NCI-H1930 (cell line): ENCODE measurements around the gene PLEKHA7.
"Not testable (repeated sequence)": the region's sequence is repeated elsewhere in the genome, so short reads cannot be mapped to it uniquely, and the experiment has no call there.

Experiments
- DNase-seq, 2 experiments: peaks; one replicate each; lab custom pipeline; 2025; lab: John Stamatoyannopoulos, UW

Gene PLEKHA7

DNA sequence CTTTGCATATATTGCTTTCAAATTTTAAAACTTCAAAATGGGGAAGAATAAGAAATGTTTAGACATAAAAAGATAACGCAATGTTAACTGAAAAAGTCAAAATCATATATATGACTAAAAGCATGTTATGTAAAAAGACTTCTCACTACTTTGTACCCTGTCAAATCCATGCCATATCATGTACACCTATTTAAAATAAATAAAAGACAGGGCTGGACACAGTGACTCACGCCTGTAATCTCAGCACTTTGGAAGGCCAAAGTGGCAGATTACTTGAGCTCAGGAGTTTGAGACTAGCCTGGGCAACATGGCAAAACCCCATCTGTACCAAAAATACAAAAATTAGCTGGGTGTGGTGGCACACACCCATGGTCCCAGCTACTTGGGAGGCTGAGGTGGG, 109.5 kb downstream of the PLEKHA7 start:
- not testable (repeated sequence) for DNase-seq

- no peak for DNase-seq
Observed at GRCh38 chr11:16902781-16903378, 111.3 kb downstream of the PLEKHA7 start.

GRCh38 chr11:16902182-16902581, 112.0 kb downstream of the PLEKHA7 start:
- no peak for DNase-seq

DNA sequence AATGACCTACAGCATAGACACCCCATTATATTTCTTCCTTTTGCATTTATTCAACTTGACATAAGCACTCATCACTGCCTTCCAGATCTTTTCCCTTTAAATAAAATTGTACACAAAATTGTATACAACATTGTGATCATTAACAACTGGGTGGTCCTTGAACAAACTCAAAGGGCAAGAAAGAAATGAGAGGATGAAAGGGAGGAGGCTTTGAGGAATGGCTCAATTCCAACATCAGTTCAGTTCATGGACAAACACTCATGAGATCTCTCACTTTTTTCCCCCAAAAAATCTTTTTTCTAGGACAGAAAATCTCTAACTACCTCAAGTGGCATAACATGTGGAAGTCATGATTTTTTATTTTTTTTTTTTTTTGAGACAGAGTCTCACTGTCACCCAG, 113.7 kb downstream of the PLEKHA7 start:
- no peak for DNase-seq

DNA sequence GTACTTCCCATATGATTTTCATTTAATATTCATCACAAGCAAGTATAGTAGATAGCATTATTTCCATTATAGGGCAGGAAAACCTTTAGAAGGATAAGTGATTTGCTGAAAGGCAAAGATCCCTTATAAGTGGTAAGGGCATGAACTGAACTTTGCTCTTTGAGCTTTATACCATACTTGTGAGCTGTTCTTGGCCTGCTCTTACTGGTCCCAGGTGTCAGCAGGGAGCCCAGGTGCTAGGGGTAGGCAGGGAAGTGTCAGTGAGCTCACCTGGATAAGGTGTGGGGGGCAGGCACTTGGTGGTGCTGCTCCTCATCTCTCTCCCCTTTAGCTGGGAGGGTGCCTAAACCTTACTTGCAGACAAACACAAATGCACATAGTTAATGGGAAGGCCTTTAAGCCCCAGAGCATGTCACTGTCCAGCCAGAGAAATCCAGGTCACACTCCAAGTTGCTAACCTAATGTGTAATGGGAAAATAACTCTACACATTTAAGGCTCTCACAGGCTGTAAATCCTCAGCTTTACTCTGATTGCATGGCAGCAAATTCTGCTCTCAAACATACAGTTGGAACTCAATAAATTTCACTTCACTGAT, 114.4 kb downstream of the PLEKHA7 start:
- DNase-seq = no peak

DNA sequence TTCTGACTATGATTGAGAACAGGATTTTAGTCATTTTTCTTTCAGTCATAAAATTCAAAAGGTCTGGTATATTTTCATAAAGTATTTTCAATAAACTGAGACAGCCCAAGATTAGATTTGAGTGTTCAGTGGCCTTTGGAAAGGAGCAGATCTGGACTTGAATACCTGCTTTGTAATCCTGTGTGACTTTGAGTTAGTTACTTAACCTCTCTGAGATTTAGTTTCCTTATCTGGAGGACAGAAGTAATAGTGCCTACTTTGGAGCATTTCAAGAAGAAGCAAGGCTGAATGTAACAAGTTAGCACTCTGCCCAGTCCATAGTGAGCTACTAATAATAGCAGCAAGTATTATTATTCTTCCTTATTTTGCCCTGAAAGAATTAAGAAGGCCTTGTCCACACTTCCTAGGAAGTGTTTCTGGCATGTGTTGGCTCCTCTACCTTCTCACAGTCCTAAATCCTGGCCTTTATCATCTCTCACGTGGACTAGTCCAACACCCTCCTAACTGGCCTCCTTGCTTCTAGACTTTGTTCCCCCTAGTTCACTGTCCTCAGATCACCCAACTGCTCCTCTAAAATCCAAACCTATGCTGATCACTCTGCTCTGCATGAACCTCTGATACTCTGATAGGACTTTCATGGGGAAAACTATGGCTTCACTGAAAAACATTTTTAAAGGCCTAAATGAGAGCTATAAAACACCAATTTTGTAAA, 115.8 kb downstream of the PLEKHA7 start:
- no peak for DNase-seq

- DNase-seq = peak; percentile 58 to 72
Observed at GRCh38 chr11:16897470-16898061, 116.6 kb downstream of the PLEKHA7 start.

- DNase-seq = no peak
Observed at GRCh38 chr11:16896729-16897469, 117.3 kb downstream of the PLEKHA7 start.

GRCh38 chr11:16895306-16895705, 118.9 kb downstream of the PLEKHA7 start:
- no peak for DNase-seq

DNA sequence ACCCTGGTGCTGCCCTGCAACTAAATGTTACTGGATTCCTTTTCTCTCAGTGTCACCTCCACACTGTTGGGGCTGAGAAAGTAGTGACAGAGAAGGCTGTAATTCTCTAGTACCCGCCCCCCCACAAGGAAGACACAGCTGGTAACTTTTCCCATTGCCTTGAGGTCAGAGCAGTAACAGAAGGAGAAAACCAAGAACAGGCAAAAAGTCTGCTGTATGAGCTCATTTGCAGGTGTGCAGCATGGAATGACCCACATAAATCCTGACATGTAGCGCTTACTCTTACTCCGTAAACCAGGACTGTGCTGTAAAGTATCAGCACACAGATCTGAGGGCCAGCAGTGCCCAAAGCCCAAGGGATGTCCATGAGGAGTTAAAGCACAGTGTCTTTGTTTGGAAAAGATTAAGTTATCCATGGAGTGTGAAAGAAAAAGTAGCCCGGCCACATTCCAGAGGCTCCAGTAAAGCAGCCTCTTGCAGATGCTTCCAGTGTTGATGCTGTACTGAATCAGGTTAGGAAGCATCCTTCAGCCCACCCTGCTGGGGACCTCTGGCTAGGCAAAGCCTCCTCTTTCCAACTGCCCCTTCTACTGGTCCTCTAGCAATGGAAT, 120.7 kb downstream of the PLEKHA7 start:
- no peak for DNase-seq

DNA sequence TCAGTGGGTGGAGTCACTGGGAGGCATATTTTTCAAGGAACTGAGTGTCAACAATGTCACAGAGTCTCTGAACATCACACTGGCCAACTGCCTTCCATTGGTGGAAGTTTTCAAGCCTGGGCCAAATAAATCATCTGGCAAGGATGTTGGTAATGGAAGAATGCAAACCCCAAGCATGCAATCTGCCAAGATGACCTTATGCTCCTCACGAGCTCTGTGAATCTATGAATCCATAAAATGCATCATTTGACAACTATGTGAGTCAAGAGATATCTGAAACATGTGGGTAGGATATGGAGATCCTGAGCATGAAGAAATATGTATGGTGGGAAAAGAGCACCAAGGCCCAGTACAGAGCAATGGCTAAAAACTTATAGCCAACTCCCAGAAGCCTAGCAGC, 122.2 kb downstream of the PLEKHA7 start:
- DNase-seq = no peak

DNA sequence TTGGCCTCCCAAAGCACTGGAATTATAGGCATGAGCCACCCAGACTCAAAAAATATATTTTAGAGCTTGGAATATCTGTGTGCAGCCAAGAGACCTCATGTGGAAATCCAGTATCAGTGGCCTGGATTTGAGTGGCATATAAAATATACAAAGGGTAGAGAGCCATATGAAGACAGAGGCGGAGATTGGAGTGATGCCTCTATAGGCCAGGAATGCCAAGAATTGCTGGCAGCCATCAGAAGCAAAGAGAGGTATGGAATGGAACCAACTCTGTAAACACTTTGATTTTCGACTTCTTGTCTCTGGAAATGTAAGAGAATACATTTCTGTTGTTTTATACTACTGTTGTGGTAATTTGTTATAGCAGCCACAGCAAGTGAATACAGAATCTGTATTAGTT, 123.0 kb downstream of the PLEKHA7 start:
- no peak for DNase-seq

GRCh38 chr11:16890442-16890841, 123.8 kb downstream of the PLEKHA7 start:
- DNase-seq = no peak

DNA sequence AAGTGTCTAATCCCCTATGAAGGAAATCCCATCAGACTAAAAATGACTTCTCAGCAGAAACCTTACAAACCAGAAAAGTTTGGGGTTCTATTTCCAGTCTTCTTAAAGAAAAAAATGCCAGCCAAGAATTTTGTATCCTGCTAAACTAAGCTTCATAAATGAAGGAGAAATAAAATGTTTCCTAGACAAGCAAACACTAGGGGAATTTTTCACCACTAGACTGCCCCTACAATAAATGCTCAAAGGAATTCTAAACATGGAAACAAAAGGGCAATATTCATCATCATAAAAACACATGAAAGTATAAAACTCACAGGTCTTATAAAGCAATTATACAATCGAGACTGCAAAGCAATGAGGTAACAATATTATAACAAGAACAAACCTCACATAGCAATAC, 124.3 kb downstream of the PLEKHA7 start:
- DNase-seq = no peak

GRCh38 chr11:16889010-16889409, 125.2 kb downstream of the PLEKHA7 start:
- DNase-seq = not testable (repeated sequence)

DNA sequence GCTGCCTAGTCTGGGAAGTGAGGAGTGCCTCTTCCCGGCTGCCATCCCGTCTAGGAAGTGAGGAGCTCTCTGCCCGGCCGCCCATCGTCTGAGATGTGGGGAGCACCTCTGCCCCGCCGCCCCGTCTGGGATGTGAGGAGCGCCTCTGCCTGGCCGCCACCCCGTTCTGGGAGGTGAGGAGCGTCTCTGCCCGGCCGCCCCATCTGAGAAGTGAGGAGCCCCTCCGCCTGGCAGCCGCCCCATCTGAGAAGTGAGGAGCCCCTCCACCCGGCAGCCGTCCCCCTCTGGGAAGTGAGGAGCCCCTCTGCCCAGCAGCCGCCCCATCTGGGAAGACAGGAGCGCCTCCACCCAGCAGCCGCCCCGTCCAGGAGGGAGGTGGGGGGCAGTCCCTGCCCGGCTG, 126.3 kb downstream of the PLEKHA7 start:
- not testable (repeated sequence) for DNase-seq

GRCh38 chr11:16883174-16883573, 131.0 kb downstream of the PLEKHA7 start:
- no peak for DNase-seq

DNA sequence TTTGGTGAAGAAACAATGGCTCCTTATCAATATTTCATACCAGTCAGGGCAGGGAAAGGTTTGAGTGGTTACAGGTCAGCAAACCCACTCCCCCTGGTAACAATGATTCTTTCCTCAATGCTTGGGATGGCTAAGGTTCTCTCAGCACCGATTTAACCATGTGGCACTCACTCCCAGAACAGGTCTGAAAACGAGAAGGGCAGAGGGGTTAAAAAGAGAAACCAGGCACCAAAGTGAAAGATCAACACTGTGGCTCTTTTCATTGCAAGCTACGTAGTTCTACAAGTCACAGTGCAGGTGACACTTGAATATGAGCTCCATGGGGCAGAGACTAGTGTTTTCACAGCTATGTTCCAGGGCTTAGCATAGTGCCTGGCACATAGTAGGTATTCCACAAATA, 132.4 kb downstream of the PLEKHA7 start:
- no peak for DNase-seq

GRCh38 chr11:16881074-16881709, 133.0 kb downstream of the PLEKHA7 start:
- DNase-seq = no peak

DNA sequence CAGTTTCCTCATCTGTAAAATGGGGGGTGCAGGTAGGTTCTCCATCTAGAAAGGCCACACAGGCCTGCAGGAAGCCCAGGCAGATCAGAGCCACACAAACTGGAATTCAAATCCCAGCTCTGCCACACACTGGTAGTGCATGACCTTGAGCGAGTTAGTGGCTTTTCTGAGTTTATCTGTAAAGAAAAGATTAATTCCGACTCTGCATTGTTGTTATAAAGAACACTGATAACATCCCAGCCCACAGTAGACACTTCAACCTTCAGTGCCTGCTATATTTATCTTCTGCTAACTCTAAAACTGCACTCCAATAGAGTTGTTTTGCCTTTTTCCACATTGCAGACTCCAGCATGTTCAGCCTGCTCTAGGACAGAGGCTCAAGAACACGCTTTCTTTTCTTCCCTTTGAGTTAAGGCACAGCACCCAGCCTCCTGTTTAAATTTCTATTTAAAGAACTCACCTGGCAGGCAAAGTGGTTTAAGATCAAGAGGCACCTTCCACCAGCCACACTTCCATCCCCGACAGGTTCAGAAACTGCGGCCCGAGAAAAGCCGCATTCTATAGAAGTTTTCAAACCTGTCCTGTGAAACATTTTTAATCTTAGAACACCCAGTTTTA, 133.9 kb downstream of the PLEKHA7 start:
- DNase-seq = no peak

- no peak for DNase-seq
Observed at GRCh38 chr11:16879690-16880089, 134.5 kb downstream of the PLEKHA7 start.
